ENCODE measurements around the gene CFAP43. TPM values are rescaled to one million over a fixed set of nuclear protein-coding genes. Genes with fewer than 3 reads are reported as not detected.

CFAP43 gene
- total and polyA plus RNA-seq, 12 donors: 0.06 to 0.37 (median 0.12) TPM; not detected in 6

DNA sequence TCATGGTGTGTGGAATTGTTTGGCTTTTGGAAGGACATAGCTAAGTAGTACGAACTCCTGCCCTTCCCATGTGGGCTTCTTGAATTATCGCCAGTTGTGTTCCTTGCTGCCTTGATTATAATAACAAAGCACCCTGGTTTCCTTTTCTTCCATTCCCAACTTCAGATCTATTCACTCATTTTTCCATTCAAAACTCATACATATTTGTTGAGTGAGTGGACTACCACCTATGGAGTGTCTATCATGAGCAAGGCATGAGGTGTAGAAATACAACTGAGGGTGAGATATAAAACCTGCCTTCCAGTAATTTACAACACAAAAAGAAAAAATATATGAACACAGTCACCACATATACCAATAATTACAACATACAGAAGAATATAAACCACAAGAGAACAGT lies 141.6 kb downstream of the CFAP43 start:
- ATAC-seq (no peak), DNase-seq (no peak)
- Histone ChIP-seq H3K27ac (no peak overlapping the region), H3K36me3 (no peaks in the 10 kb centered on the region), H3K4me3 (no peak overlapping the region), H3K9me3 (peaks cover 0 to 11% (median 0%) of the 10 kb centered on the region in 11 donors), H3K4me1 (no peaks in the 10 kb centered on the region), H3K27me3 (no peaks in the 10 kb centered on the region)
- WGBS, 2 donors: 68 to 76% methylated on average over 2 of the region's 2 CpGs
- intact Hi-C loops (cut with DNase I): no loop called here
- TF ChIP-seq, protein P1, sequence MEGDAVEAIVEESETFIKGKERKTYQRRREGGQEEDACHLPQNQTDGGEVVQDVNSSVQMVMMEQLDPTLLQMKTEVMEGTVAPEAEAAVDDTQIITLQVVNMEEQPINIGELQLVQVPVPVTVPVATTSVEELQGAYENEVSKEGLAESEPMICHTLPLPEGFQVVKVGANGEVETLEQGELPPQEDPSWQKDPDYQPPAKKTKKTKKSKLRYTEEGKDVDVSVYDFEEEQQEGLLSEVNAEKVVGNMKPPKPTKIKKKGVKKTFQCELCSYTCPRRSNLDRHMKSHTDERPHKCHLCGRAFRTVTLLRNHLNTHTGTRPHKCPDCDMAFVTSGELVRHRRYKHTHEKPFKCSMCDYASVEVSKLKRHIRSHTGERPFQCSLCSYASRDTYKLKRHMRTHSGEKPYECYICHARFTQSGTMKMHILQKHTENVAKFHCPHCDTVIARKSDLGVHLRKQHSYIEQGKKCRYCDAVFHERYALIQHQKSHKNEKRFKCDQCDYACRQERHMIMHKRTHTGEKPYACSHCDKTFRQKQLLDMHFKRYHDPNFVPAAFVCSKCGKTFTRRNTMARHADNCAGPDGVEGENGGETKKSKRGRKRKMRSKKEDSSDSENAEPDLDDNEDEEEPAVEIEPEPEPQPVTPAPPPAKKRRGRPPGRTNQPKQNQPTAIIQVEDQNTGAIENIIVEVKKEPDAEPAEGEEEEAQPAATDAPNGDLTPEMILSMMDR (IDR thresholded peaks at IDR 0.05): no peak

- ATAC-seq (no peak), DNase-seq (no peak)
- no peak overlapping the region for H3K4me3 ChIP-seq
- H3K27me3 ChIP-seq: no peaks in the 10 kb centered on the region
- no peaks in the 10 kb centered on the region for H3K4me1 ChIP-seq
- 82 to 86% methylated on average over 3 of the region's 3 CpGs for WGBS, 2 donors
- H3K36me3 ChIP-seq: no peaks in the 10 kb centered on the region
- H3K27ac ChIP-seq: no peak overlapping the region
- intact Hi-C loops (cut with DNase I): no loop called here
- TF ChIP-seq, protein P1 (IDR thresholded peaks at IDR 0.05): no peak
- peaks cover 0 to 11% (median 0%) of the 10 kb centered on the region in 11 donors for H3K9me3 ChIP-seq
Observed at GRCh38 chr10:104089621-104090020, 142.5 kb downstream of the CFAP43 start.

- intact Hi-C loops (cut with DNase I): no loop called here
- WGBS, 2 donors: 89 to 93% methylated on average over 5 of the region's 5 CpGs
- ATAC-seq: no peak
- Histone ChIP-seq H3K4me1 (no peaks in the 10 kb centered on the region), H3K27ac (no peak overlapping the region), H3K27me3 (no peaks in the 10 kb centered on the region), H3K9me3 (peaks cover 0 to 2% (median 0%) of the 10 kb centered on the region in 11 donors), H3K36me3 (no peaks in the 10 kb centered on the region), H3K4me3 (no peak overlapping the region)
- TF ChIP-seq, protein P1 (IDR thresholded peaks at IDR 0.05): no peak
- no peak for DNase-seq
Observed at GRCh38 chr10:104088239-104088638, 143.9 kb downstream of the CFAP43 start.

DNA sequence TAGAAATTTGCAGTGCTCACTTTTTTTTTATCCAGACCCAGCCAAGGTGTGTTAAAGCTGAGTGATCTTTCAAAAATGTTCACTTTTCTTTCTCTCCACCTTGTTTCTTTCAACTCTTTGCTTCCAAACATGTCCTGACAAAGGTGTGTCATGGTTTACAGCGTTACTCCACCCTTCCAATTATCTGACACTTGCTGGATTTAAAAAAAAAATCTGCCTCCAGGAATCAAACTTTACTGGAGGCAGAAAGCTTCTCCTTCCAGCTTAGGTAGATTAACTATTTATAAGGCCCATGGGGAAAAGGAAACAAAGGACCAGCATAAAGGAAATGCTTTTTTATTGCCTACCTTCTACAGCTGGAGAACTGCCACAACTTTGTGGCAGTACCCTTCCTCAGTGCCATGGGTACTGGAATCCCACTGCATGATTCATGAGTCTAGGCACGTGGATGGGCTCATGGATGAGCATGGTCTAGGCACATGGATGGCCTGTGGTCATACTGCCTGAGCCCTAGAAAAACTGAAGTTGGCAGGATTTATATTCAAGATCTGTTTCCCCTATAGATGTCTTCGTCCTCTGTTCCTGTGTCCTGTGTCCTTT lies 146.3 kb downstream of the CFAP43 start, which contains the start of gene COL17A1:
TSS of gene COL17A1 (minus strand) at position 80 of the 600 bp plus-strand sequence. CDS start 5,207 bp downstream, outside the sequence.
- Histone ChIP-seq H3K36me3 (no peaks in the 10 kb centered on the region), H3K4me3 (no peak within 1 kb of the TSS), H3K9me3 (no peaks in the 10 kb centered on the region), H3K27me3 (no peaks in the 10 kb centered on the region), H3K27ac (no peak within 1 kb of the TSS), H3K4me1 (no peaks in the 10 kb centered on the region)
- ATAC-seq: no peak
- no peak for DNase-seq
- intact Hi-C loops (cut with DNase I): no loop called here
- WGBS, 2 donors: 82% methylated on average over 3 of the region's 3 CpGs
- TF ChIP-seq, protein P1 (IDR thresholded peaks at IDR 0.05): no peak
